ENCODE measurements around the gene SHISAL1.
A peak's percentile ranks its signal among the peaks of the same experiment; 100 is the strongest.

GRCh38 chr22:44311104-44311854, 1.5 kb downstream of the SHISAL1 start:
- TF ChIP-seq CTCF (IDR thresholded peaks at IDR 0.05; ENCODE audit: low read depth, low read length) (peak; percentile 36), EZH2phosphoT487 (IDR thresholded peaks at IDR 0.05; ENCODE audit: low read depth) (no peak)

All from OCI-LY3 (cell line).